ENCODE data around the gene MYBPC1. TPM values are rescaled to one million over a fixed set of nuclear protein-coding genes. Genes with fewer than 3 reads are reported as not detected.

MYBPC1 gene
- total and polyA plus RNA-seq, 2 experiments from 2014 or later = 0.18 TPM; not detected in 1

DNA sequence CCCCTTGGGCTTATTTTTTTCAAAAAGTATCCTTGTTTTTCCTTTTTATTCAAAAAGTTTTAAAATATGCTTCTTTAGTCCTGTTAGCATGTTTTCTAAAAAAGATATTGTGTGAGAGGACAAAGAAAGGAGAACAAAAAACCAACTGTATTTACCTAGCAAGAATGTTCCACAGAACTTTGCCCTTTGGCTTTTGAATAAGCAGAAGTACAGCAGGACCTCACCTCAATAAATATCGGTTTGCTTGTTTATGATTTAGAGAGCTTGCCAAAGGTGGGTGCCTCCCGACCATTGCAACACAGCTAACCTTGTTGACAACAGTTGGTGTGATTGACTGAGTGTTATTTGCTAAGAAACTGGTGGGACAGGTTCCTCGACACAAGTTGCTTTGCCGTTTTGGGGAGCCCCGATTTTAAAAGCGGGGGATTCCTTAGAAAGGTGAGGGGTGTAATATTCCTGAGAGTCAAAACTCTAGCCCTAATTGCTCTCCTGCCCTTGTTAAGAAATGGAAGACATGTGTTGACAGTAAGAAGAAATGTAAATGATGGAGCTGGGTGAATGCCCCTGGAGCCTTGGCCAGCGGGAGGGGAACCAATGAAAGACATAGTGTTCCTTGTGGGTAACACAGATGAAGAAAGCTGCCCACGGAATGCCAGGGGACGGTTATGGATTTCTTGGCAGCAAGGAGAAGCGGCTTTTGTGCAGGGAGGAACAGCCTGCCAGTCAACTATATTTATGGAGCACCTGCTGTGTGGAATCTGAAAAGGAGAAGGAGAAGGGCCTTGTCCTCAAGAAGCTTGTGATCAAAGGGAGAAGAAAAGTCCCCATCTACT lies 13.7 kb downstream of the MYBPC1 start (continued):
- TF ChIP-seq, protein P1, sequence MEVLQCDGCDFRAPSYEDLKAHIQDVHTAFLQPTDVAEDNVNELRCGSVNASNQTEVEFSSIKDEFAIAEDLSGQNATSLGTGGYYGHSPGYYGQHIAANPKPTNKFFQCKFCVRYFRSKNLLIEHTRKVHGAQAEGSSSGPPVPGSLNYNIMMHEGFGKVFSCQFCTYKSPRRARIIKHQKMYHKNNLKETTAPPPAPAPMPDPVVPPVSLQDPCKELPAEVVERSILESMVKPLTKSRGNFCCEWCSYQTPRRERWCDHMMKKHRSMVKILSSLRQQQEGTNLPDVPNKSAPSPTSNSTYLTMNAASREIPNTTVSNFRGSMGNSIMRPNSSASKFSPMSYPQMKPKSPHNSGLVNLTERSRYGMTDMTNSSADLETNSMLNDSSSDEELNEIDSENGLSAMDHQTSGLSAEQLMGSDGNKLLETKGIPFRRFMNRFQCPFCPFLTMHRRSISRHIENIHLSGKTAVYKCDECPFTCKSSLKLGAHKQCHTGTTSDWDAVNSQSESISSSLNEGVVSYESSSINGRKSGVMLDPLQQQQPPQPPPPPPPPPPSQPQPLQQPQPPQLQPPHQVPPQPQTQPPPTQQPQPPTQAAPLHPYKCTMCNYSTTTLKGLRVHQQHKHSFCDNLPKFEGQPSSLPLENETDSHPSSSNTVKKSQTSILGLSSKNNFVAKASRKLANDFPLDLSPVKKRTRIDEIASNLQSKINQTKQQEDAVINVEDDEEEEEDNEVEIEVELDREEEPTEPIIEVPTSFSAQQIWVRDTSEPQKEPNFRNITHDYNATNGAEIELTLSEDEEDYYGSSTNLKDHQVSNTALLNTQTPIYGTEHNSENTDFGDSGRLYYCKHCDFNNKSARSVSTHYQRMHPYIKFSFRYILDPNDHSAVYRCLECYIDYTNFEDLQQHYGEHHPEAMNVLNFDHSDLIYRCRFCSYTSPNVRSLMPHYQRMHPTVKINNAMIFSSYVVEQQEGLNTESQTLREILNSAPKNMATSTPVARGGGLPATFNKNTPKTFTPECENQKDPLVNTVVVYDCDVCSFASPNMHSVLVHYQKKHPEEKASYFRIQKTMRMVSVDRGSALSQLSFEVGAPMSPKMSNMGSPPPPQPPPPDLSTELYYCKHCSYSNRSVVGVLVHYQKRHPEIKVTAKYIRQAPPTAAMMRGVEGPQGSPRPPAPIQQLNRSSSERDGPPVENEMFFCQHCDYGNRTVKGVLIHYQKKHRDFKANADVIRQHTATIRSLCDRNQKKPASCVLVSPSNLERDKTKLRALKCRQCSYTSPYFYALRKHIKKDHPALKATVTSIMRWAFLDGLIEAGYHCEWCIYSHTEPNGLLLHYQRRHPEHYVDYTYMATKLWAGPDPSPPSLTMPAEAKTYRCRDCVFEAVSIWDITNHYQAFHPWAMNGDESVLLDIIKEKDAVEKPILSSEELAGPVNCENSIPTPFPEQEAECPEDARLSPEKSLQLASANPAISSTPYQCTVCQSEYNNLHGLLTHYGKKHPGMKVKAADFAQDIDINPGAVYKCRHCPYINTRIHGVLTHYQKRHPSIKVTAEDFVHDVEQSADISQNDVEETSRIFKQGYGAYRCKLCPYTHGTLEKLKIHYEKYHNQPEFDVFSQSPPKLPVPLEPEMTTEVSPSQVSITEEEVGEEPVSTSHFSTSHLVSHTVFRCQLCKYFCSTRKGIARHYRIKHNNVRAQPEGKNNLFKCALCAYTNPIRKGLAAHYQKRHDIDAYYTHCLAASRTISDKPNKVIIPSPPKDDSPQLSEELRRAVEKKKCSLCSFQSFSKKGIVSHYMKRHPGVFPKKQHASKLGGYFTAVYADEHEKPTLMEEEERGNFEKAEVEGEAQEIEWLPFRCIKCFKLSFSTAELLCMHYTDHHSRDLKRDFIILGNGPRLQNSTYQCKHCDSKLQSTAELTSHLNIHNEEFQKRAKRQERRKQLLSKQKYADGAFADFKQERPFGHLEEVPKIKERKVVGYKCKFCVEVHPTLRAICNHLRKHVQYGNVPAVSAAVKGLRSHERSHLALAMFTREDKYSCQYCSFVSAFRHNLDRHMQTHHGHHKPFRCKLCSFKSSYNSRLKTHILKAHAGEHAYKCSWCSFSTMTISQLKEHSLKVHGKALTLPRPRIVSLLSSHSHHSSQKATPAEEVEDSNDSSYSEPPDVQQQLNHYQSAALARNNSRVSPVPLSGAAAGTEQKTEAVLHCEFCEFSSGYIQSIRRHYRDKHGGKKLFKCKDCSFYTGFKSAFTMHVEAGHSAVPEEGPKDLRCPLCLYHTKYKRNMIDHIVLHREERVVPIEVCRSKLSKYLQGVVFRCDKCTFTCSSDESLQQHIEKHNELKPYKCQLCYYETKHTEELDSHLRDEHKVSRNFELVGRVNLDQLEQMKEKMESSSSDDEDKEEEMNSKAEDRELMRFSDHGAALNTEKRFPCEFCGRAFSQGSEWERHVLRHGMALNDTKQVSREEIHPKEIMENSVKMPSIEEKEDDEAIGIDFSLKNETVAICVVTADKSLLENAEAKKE (CRISPR knock-in tag; IDR thresholded peaks at IDR 0.05) = no peak
- no peak for TF ChIP-seq ZNF331 (CRISPR knock-in tag; IDR thresholded peaks at IDR 0.05; ENCODE audit: low read depth)
- no peak for TF ChIP-seq JUNB (IDR thresholded peaks at IDR 0.05; ENCODE audit: unreplicated experiment)
- no peak for TF ChIP-seq STAT1 (IDR thresholded peaks at IDR 0.05; ENCODE audit: unreplicated experiment)
- TF ChIP-seq, protein P2, sequence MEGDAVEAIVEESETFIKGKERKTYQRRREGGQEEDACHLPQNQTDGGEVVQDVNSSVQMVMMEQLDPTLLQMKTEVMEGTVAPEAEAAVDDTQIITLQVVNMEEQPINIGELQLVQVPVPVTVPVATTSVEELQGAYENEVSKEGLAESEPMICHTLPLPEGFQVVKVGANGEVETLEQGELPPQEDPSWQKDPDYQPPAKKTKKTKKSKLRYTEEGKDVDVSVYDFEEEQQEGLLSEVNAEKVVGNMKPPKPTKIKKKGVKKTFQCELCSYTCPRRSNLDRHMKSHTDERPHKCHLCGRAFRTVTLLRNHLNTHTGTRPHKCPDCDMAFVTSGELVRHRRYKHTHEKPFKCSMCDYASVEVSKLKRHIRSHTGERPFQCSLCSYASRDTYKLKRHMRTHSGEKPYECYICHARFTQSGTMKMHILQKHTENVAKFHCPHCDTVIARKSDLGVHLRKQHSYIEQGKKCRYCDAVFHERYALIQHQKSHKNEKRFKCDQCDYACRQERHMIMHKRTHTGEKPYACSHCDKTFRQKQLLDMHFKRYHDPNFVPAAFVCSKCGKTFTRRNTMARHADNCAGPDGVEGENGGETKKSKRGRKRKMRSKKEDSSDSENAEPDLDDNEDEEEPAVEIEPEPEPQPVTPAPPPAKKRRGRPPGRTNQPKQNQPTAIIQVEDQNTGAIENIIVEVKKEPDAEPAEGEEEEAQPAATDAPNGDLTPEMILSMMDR (conservative IDR thresholded peaks at IDR 0.05; ENCODE audit: low read depth in 2 of 2) = no peak
- no peak for TF ChIP-seq ZNF114 (CRISPR knock-in tag; IDR thresholded peaks at IDR 0.05)
- TF ChIP-seq, protein P3, sequence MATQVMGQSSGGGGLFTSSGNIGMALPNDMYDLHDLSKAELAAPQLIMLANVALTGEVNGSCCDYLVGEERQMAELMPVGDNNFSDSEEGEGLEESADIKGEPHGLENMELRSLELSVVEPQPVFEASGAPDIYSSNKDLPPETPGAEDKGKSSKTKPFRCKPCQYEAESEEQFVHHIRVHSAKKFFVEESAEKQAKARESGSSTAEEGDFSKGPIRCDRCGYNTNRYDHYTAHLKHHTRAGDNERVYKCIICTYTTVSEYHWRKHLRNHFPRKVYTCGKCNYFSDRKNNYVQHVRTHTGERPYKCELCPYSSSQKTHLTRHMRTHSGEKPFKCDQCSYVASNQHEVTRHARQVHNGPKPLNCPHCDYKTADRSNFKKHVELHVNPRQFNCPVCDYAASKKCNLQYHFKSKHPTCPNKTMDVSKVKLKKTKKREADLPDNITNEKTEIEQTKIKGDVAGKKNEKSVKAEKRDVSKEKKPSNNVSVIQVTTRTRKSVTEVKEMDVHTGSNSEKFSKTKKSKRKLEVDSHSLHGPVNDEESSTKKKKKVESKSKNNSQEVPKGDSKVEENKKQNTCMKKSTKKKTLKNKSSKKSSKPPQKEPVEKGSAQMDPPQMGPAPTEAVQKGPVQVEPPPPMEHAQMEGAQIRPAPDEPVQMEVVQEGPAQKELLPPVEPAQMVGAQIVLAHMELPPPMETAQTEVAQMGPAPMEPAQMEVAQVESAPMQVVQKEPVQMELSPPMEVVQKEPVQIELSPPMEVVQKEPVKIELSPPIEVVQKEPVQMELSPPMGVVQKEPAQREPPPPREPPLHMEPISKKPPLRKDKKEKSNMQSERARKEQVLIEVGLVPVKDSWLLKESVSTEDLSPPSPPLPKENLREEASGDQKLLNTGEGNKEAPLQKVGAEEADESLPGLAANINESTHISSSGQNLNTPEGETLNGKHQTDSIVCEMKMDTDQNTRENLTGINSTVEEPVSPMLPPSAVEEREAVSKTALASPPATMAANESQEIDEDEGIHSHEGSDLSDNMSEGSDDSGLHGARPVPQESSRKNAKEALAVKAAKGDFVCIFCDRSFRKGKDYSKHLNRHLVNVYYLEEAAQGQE (IDR thresholded peaks at IDR 0.05; ENCODE audit: unreplicated experiment) = no peak
- no peak for TF ChIP-seq CREB1 (CRISPR knock-in tag; IDR thresholded peaks at IDR 0.05; ENCODE audit: low read depth)

Measured in GM23338 (cell line).